IMR-90 (cell line): ENCODE measurements around the gene ALDH1A1. TPM values are rescaled to one million over a fixed set of nuclear protein-coding genes. Genes with fewer than 3 reads are reported as not detected.

Experiments used
- ATAC-seq: fragments of 200-7000 bp; cut with Tn5 transposase; 2 replicates; pipeline ENCODE4 v1.9.1; 2020; ENCODE audit warnings: low read depth, mild to moderate bottlenecking, moderate library complexity
- BruUV-seq: library from RNA; stranded (reverse); fragments of 400-500 nt; replicated peaks from 2 replicates; lab custom pipeline; 2021; lab: Mats Ljungman, UMichigan
- CTCF ChIA-PET: fragments of 300-600 bp; formaldehyde crosslinking; extraction: SDS; loops from one replicate; lab custom pipeline; 2021; ENCODE audit warnings: antibody characterized with exemption; lab: Yijun Ruan, JAX
- POLR2A ChIA-PET: fragments of 300-600 bp; sonication (Branson Sonifier 250); formaldehyde crosslinking; loops from one replicate; lab custom pipeline; 2022; ENCODE audit warnings: antibody characterized with exemption; ENCODE audit not compliant: unreplicated experiment; lab: Charles Lee
- DNase-seq: peaks from one replicate; pipeline ENCODE4 v3.0.0; 2013
- H2AFZ ChIP-seq: replicated peaks from 2 replicates; pipeline ENCODE3; 2013; ENCODE audit warnings: low read length, mild to moderate bottlenecking; ENCODE audit not compliant: poor library complexity
- H2AK5ac ChIP-seq: 2 replicates; pipeline ENCODE4 v1.6.1; 2013; ENCODE audit warnings: low read depth, low read length, inconsistent platforms
- H2AK9ac ChIP-seq: replicated peaks from 2 replicates; pipeline ENCODE3; 2013; ENCODE audit warnings: mild to moderate bottlenecking, low read depth, low read length, moderate library complexity; ENCODE audit not compliant: poor library complexity
- H2BK120ac ChIP-seq: 2 replicates; pipeline ENCODE4 v1.6.1; 2013; ENCODE audit warnings: low read depth, low read length, inconsistent platforms
- H2BK15ac ChIP-seq: 3 replicates; pipeline ENCODE4 v1.6.1; 2013; ENCODE audit warnings: low read depth, low read length, inconsistent platforms
- H2BK20ac ChIP-seq: 2 replicates; pipeline ENCODE4 v1.6.1; 2013; ENCODE audit warnings: low read depth, mild to moderate bottlenecking, inconsistent platforms, low read length, moderate library complexity
- H2BK5ac ChIP-seq: 2 replicates; pipeline ENCODE4 v1.6.1; 2013; ENCODE audit warnings: mild to moderate bottlenecking, low read depth, low read length, inconsistent platforms; ENCODE audit not compliant: poor library complexity, severe bottlenecking
- H3K14ac ChIP-seq: replicated peaks from 2 replicates; pipeline ENCODE4 v1.6.1; 2013; ENCODE audit warnings: low read depth, low read length, inconsistent platforms
- H3K18ac ChIP-seq: 2 replicates; pipeline ENCODE4 v1.6.1; 2013; ENCODE audit warnings: low read depth, low read length, control low read depth
- H3K23ac ChIP-seq: 2 replicates; pipeline ENCODE4 v1.6.1; 2013; ENCODE audit warnings: low read depth, low read length, inconsistent platforms
- H3K27ac ChIP-seq: 2 replicates; pipeline ENCODE4 v1.5.1; 2013; ENCODE audit warnings: mild to moderate bottlenecking, control low read depth, low read length; ENCODE audit not compliant: insufficient read depth
- H3K27me3 ChIP-seq: 2 replicates; pipeline ENCODE4 v1.6.1; 2013; ENCODE audit warnings: low read length; ENCODE audit not compliant: control insufficient read depth, insufficient read depth
- H3K36me3 ChIP-seq: 2 replicates; pipeline ENCODE4 v1.6.1; 2013; ENCODE audit warnings: low read length, mixed read lengths; ENCODE audit not compliant: control insufficient read depth, insufficient read depth
- H3K4ac ChIP-seq: 2 replicates; pipeline ENCODE4 v1.6.1; 2013; ENCODE audit warnings: low read depth, low read length, inconsistent platforms
- H3K4me1 ChIP-seq: 2 replicates; pipeline ENCODE4 v1.6.1; 2013; ENCODE audit warnings: low read length, mixed read lengths; ENCODE audit not compliant: control insufficient read depth, insufficient read depth
- H3K4me2 ChIP-seq: 2 replicates; pipeline ENCODE4 v1.6.1; 2013; ENCODE audit warnings: low read depth, mild to moderate bottlenecking, control low read depth, low read length, moderate library complexity
- H3K4me3 ChIP-seq: 2 replicates; pipeline ENCODE4 v1.5.1; 2013; ENCODE audit warnings: low read depth, mild to moderate bottlenecking, control low read depth, low read length, moderate library complexity; ENCODE audit not compliant: insufficient read depth
- H3K56ac ChIP-seq: 2 replicates; pipeline ENCODE4 v1.6.1; 2013; ENCODE audit warnings: low read length, inconsistent platforms; ENCODE audit not compliant: insufficient read depth; ENCODE audit errors: extremely low read depth
- H3K79me1 ChIP-seq, 2 experiments: 2 replicates each; pipeline ENCODE4 v1.6.1; 2013; ENCODE audit warnings: low read length in 2 of 2, inconsistent platforms in 1 of 2, low read depth in 1 of 2
- H3K9ac ChIP-seq: 2 replicates; pipeline ENCODE4 v1.6.1; 2013; ENCODE audit warnings: low read depth, low read length, control low read depth
- H3K9me1 ChIP-seq: 2 replicates; pipeline ENCODE4 v1.6.1; 2013; ENCODE audit warnings: low read length, inconsistent platforms; ENCODE audit not compliant: insufficient read depth
- H3K9me3 ChIP-seq: 2 replicates; pipeline ENCODE4 v1.6.1; 2013; ENCODE audit warnings: low read length; ENCODE audit not compliant: control insufficient read depth, insufficient read depth
- H4K20me1 ChIP-seq: 2 replicates; pipeline ENCODE4 v1.6.1; 2013; ENCODE audit warnings: low read length, inconsistent platforms; ENCODE audit not compliant: insufficient read depth
- H4K5ac ChIP-seq: 2 replicates; pipeline ENCODE4 v1.6.1; 2013; ENCODE audit warnings: mild to moderate bottlenecking, low read depth, low read length, control low read depth
- H4K8ac ChIP-seq, 2 experiments: 2 replicates each; pipeline ENCODE4 v1.6.1; 2013; ENCODE audit warnings: low read depth in 2 of 2, low read length in 2 of 2, control low read depth in 1 of 2, inconsistent platforms in 1 of 2
- H4K91ac ChIP-seq: 2 replicates; pipeline ENCODE4 v1.6.1; 2013; ENCODE audit warnings: low read depth, low read length, inconsistent platforms; ENCODE audit not compliant: insufficient read depth
- BHLHE40 ChIP-seq: fragments of 150-350 bp; IDR thresholded peaks from 2 replicates; pipeline ENCODE4 v1.6.1; 2016; ENCODE audit warnings: mild to moderate bottlenecking, low read depth, low read length
- CEBPB ChIP-seq: IDR thresholded peaks from 2 replicates; pipeline ENCODE4 v1.6.1; 2012; ENCODE audit warnings: low read depth, low read length, improper control_type of control experiment
- CHD1 ChIP-seq: IDR thresholded peaks from 2 replicates; pipeline ENCODE4 v1.6.1; 2012; ENCODE audit warnings: low read depth, low read length, improper control_type of control experiment
- CTCF ChIP-seq: conservative IDR thresholded peaks from 2 replicates; pipeline ENCODE4 v1.5.1; 2012; ENCODE audit warnings: mild to moderate bottlenecking, low read depth, low read length, improper control_type of control experiment
- MAZ ChIP-seq: IDR thresholded peaks from 2 replicates; pipeline ENCODE4 v1.6.1; 2012; ENCODE audit warnings: low read depth, mild to moderate bottlenecking, low read length, improper control_type of control experiment, moderate library complexity, borderline replicate concordance
- MXI1 ChIP-seq: IDR thresholded peaks from 2 replicates; pipeline ENCODE4 v1.6.1; 2012; ENCODE audit warnings: low read depth, mild to moderate bottlenecking, low read length, moderate library complexity, borderline replicate concordance
- RAD21 ChIP-seq: IDR thresholded peaks from 2 replicates; pipeline ENCODE4 v1.6.1; 2012; ENCODE audit warnings: low read length, improper control_type of control experiment
- RFX5 ChIP-seq: IDR thresholded peaks from 2 replicates; pipeline ENCODE4 v1.8.0; 2012; ENCODE audit warnings: low read depth, mild to moderate bottlenecking, low read length, moderate library complexity
- WGBS, 2 experiments: methylation state at CpG; one replicate each; pipeline versions ENCODE4 v1.1.5 to v1.1.7; 2013; ENCODE audit warnings: missing lambda C conversion rate in 2 of 2; ENCODE audit not compliant: insufficient read length in 1 of 2; ENCODE audit errors: extremely low coverage in 2 of 2; 5-methylcytosine and 5-hydroxymethylcytosine counted together
- dilution Hi-C: fragments of 300-500 bp; cut with HindIII; formaldehyde crosslinking; loops from one replicate; pipeline ENCODE4 v1.14.3; 2018; ENCODE audit warnings: low sequenced_read_pairs; ENCODE audit not compliant: unreplicated experiment
- in situ Hi-C: fragments of 300-500 bp; cut with MboI; formaldehyde crosslinking; loops from 3 replicates; pipeline ENCODE4 v1.14.3; 2019; ENCODE audit warnings: low sequenced_read_pairs, inconsistent platforms, mixed read lengths
- intact Hi-C: fragments of 100-400 bp; cut with micrococcal nuclease; formaldehyde crosslinking; loops from 2 replicates; pipeline ENCODE4 v1.10.0; 2022
- polyA plus RNA-seq, 3 experiments: library from polyadenylated mRNA; depleted of rRNA; stranded (reverse); fragments of >200 nt; gene quantifications; 2 replicates each; pipeline ENCODE4 v1.2.3, GENCODE V29; 2012; ENCODE audit warnings: low replicate concordance in 1 of 3
- total RNA-seq: library from RNA; depleted of rRNA; stranded (reverse); fragments of >200 nt; gene quantifications from 2 replicates; pipeline ENCODE4 v1.2.3, GENCODE V29; 2012
- TF ChIP-seq, protein P1 (sequence below): fragments of 150-350 bp; IDR thresholded peaks from 2 replicates; pipeline ENCODE4 v1.6.1; 2016; ENCODE audit warnings: low read depth, mild to moderate bottlenecking, low read length, moderate library complexity, borderline replicate concordance

Gene ALDH1A1
- total and polyA plus RNA-seq, 2 of the 4 experiments (the other 2 are of a cell fraction), result not detected

GRCh38 chr9:72903103-72903502 lies 49.8 kb downstream of the ALDH1A1 start:
- no peaks in the 10 kb centered on the region for H3K4me1 ChIP-seq
- no peaks in the 10 kb centered on the region for H3K9me3 ChIP-seq
- H3K9ac ChIP-seq, result no peak overlapping the region
- H3K23ac ChIP-seq, result no peak overlapping the region
- H4K8ac ChIP-seq, result no peak overlapping the region
- no peak overlapping the region for H2BK5ac ChIP-seq
- no peaks in the 10 kb centered on the region for H3K27me3 ChIP-seq
- ChIA-PET POLR2A (no interaction called here), CTCF (no interaction called here)
- dilution Hi-C loops (no loop called here), intact Hi-C loops (no loop called here), in situ Hi-C loops (no loop called here)
- H2AFZ ChIP-seq, result no peak overlapping the region
- no TSS peak for BruUV-seq
- H3K4ac ChIP-seq, result no peak overlapping the region
- no peak overlapping the region for H2AK9ac ChIP-seq
- DNase-seq (no peak), ATAC-seq (no peak)
- H4K5ac ChIP-seq, result no peak overlapping the region
- TF ChIP-seq MAZ (no peak), CHD1 (no peak), RFX5 (no peak), CTCF (no peak), RAD21 (no peak), MXI1 (no peak), CEBPB (no peak), BHLHE40 (no peak)
- TF ChIP-seq, protein P1, sequence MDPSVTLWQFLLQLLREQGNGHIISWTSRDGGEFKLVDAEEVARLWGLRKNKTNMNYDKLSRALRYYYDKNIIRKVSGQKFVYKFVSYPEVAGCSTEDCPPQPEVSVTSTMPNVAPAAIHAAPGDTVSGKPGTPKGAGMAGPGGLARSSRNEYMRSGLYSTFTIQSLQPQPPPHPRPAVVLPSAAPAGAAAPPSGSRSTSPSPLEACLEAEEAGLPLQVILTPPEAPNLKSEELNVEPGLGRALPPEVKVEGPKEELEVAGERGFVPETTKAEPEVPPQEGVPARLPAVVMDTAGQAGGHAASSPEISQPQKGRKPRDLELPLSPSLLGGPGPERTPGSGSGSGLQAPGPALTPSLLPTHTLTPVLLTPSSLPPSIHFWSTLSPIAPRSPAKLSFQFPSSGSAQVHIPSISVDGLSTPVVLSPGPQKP, result no peak
- no CpG with 5 or more reads among the region's 4 CpGs for WGBS, 2 experiments
- no peak overlapping the region for H3K4me2 ChIP-seq
- no peak overlapping the region for H3K14ac ChIP-seq
- no peak overlapping the region for H3K56ac ChIP-seq
- H3K9me1 ChIP-seq, result no peaks in the 10 kb centered on the region
- no peak overlapping the region for H3K18ac ChIP-seq
- H3K27ac ChIP-seq, result no peak overlapping the region
- no peak overlapping the region for H3K4me3 ChIP-seq
- H2BK15ac ChIP-seq, result no peak overlapping the region
- no peak overlapping the region for H2BK20ac ChIP-seq
- no peaks in the 10 kb centered on the region for H4K20me1 ChIP-seq
- H3K79me1 ChIP-seq, result no peaks in the 10 kb centered on the region
- H3K36me3 ChIP-seq, result no peaks in the 10 kb centered on the region
- no peak overlapping the region for H4K91ac ChIP-seq
- H2AK5ac ChIP-seq, result no peak overlapping the region
- H2BK120ac ChIP-seq, result no peak overlapping the region
